NOMO-1 treated with dmso at 0.1 percent for 144 hours (cell line): ENCODE data around the gene TCF4.
A peak's percentile ranks its signal among the peaks of the same experiment; 100 is the strongest.

Experiments used
- DNase-seq: peaks from one replicate; lab custom pipeline; 2025; ENCODE audit not compliant: unreplicated experiment; lab: John Stamatoyannopoulos, UW

Gene TCF4

DNA sequence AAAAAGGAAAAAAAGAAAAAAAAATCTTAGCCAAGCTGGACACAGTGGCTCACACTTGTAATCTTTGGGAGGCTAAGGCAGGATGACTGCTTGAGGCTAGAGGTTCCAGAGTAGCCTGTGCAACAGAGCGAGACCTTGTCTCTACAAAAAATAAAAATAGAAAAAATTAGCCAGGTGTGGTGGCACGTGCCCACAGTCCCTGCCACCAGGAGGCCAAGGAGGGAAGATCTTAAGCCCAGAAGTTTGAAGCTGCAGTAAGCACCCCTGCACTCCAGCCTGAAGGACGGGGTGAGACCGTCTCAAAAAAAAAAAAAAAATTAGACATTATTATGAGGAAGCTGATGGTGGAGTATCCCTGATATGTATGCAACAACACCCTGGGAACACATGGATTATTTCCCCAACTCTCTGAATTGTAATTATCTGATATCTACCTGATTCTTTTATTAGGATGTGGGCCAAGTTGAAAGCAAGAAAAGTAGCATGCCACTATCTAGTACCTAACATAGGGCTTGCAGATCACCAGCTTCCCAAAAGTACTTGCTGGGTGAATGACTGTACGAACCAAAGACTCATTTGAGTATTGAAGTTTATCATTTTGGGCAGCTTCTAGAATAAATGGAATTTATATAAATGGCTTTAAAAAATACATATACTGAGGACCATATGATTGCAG, 140.9 kb downstream of the TCF4 start:
- DNase-seq: no peak

DNA sequence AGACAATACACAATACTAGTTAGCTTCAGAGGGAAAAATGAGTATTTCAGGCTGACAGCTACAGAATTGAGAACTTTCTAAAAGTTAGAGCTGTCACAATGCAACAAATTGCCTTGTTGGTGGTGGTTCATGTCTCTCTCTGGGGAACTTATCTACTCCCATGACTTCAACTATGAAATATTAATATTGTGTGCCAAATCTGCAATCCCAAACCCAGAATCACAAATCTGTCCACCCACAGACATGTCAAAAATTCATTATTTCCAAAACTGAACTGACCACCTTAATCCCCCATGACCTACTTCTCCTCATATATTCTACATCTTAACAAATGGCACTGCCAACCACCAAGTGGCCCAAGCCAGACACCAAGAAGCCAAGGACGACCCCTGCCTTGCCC, 143.5 kb downstream of the TCF4 start:
- DNase-seq: no peak

DNA sequence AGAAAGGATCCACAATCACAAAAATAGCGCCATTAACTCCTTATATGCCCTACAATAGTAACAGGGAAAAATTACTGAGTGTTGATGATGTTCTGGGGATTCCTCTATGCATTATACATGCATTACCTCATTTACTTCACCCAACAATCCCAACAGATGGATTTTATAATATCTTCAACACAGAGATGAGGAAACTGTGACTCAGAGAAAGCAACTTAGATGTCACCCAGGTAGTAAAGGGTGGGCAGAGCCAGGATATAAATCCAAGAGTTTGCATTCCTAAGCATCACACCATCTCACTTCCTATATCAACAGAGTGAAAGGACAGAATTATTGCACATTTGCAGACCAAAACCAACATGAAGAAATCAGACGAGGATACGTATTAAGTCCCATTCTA, 144.2 kb downstream of the TCF4 start:
- no peak for DNase-seq

DNA sequence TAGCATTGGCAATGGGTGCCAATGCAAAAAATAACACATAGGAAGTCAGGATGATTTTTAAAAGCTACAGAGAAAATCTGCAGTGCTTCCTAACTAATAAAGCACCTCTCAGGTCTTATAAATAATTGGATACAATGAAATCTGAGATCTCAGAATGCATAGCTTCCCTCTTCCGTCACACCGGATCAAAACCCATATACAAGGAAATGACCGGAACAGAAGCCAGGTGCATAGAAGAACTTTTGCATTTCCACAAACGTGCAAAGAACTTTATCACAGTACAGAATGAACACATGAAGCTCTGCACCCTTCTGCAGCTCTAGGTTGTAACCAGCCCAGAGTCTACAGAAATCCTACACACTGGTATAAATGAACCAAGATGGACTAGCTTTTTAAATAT, 145.4 kb downstream of the TCF4 start:
- no peak for DNase-seq

- DNase-seq: no peak
These were observed 147.0 kb downstream of the TCF4 start for GRCh38 chr18:55440988-55441387.

GRCh38 chr18:55439056-55439455, 148.9 kb downstream of the TCF4 start:
- no peak for DNase-seq

DNA sequence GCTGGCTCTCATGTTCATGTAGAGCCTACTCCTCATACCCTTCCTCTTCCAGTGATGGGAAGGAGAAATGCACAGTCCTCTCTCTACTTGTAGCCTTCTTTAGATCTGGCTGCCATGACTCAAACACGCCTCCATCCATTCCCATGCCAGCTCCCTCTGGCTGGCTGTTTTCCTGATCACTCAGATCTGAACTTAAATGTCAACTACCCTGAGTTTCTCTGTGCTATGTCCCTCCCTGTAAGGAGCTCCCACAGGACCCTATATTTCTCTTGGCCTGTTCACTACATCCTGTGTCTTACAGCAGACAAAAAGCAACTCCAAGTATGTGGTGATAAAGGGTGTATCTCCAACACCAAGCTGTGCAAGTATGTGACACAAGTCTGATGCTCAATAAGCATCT, 152.4 kb downstream of the TCF4 start:
- no peak for DNase-seq

GRCh38 chr18:55433648-55434047, 154.3 kb downstream of the TCF4 start:
- DNase-seq: no peak

DNA sequence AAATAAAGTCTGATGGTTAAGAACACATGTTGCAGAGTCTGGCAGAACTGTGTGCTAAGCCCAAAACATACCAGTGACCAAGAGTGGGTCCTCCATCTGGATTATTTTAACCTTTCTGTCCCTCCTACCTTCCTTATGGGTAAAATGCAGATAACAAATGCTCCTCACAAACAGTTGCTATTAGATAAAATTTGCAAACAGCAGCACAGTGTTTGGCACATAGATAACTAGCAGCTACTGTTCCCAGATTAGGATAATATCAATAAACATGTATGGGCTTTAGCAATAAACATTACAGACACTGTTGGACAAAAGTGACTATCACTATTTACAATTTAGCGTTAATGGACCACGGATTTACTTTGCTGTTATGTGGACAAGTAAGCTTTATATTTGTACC, 154.9 kb downstream of the TCF4 start:
- DNase-seq: no peak

- DNase-seq: no peak
These were observed 155.5 kb downstream of the TCF4 start for GRCh38 chr18:55432307-55433040.

DNA sequence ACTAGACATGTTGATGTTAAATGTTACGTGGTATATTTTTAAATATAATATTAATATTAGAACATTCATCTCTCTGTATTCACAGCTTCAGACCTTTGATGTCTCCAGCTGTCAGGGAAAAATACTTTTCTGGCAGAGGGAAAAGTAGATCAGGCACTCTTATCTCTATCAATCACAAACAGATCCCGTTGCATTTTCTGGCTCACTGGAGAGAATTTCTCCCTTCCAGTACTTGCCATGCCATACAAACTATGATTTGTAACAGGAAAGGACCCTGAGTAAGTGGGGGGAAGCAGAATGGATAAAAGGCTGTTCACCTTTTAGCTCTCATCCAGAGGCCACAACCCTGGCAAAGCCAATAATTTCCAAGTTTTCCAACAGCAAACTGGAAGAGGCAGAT, 158.0 kb downstream of the TCF4 start:
- no peak for DNase-seq

GRCh38 chr18:55427951-55428350, 160.0 kb downstream of the TCF4 start:
- no peak for DNase-seq

GRCh38 chr18:55425698-55426097, 162.3 kb downstream of the TCF4 start:
- DNase-seq: no peak

- DNase-seq: no peak
These were observed 165.4 kb downstream of the TCF4 start for GRCh38 chr18:55422456-55423180.

GRCh38 chr18:55421615-55422419, 166.2 kb downstream of the TCF4 start:
- no peak for DNase-seq

DNA sequence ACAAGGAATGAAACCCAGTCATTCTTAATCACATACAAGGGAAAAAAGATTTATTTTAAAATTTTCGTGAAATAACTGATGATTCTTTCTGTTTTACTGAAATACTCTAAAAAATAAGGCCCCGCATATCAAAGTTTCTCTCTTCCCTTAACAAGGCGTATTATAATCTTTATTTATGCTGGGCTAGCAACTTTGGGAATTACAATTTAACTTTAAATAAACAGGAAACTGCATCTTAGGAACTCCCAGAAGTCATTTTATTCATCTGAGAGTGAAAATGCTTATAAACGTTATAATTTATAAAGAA, 166.7 kb downstream of the TCF4 start:
- DNase-seq: no peak

GRCh38 chr18:55420665-55421307, 167.2 kb downstream of the TCF4 start:
- DNase-seq: peak; percentile 55

DNA sequence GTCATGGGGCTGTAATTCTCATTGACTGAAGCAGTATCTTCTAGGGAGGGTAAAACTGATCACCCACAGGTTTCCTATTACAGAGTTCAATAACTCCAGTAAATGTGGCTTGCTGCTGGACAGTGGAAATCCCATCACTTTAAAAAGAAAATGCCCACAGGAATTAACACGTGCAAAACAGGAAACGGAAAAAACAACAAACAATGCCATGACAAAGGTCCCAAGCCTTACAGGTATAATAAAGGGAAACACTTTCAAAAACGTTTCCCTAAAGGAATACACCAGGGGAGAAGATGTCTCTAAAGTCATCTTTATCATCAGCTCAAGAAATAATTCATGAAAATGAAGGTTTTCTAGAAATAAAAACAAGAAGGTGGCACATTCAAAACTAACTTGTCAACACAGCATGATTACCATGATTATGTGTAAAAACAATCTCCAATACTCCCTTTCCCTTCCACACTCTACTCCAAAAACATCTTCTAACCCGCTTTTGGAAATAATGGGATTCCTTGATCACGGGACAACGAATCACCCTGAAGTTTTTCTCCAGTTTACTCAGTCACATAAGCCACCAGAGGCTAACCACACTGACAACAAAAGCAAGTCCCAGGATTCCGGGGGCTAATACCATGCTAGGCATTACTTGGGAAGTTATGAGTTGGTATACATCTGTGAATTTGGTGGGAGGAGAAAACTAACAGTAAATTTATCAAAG, 167.9 kb downstream of the TCF4 start:
- no peak for DNase-seq

- DNase-seq: no peak
These were observed 168.7 kb downstream of the TCF4 start for GRCh38 chr18:55419132-55419946.

GRCh38 chr18:55418439-55418838, 169.6 kb downstream of the TCF4 start:
- DNase-seq: no peak
